Measurements from ENCODE around the gene MELTF. TPM values are rescaled to one million over a fixed set of nuclear protein-coding genes. Genes with fewer than 3 reads are reported as not detected.
A peak's percentile ranks its signal among the peaks of the same experiment; 100 is the strongest.

MELTF gene
- total and polyA plus RNA-seq, 2 donors from 2014 or later, result 6.1 to 8.7 TPM

- FAIRE-seq, result no peak
- no peaks in the 10 kb centered on the region for H3K9me3 ChIP-seq (ENCODE audit: control insufficient read depth in 2 of 3, insufficient read depth in 1 of 3, low read length in 3 of 3)
- no peak overlapping the region for H3K27ac ChIP-seq (ENCODE audit: low read depth in 2 of 2, low read length in 2 of 2)
- peaks cover 0 to 3% (median 0%) of the 10 kb centered on the region in 3 donors for H3K4me1 ChIP-seq (ENCODE audit: control insufficient read depth in 2 of 3, insufficient read depth in 2 of 3, low read depth in 1 of 3, low read length in 3 of 3)
- peak overlapping the region in 1 of 3 donors; percentile 12 for H3K9ac ChIP-seq (ENCODE audit: low read length in 3 of 3)
- peak overlapping the region in 1 of 3 donors; percentile 59 for H3K4me3 ChIP-seq (ENCODE audit: low read length in 3 of 3)
- intact Hi-C loops (cut with DNase I), result no loop called here
- DNase-seq, result peak in 2 of 5 donors; percentile 54 to 57
- TF ChIP-seq, protein P1, sequence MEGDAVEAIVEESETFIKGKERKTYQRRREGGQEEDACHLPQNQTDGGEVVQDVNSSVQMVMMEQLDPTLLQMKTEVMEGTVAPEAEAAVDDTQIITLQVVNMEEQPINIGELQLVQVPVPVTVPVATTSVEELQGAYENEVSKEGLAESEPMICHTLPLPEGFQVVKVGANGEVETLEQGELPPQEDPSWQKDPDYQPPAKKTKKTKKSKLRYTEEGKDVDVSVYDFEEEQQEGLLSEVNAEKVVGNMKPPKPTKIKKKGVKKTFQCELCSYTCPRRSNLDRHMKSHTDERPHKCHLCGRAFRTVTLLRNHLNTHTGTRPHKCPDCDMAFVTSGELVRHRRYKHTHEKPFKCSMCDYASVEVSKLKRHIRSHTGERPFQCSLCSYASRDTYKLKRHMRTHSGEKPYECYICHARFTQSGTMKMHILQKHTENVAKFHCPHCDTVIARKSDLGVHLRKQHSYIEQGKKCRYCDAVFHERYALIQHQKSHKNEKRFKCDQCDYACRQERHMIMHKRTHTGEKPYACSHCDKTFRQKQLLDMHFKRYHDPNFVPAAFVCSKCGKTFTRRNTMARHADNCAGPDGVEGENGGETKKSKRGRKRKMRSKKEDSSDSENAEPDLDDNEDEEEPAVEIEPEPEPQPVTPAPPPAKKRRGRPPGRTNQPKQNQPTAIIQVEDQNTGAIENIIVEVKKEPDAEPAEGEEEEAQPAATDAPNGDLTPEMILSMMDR (IDR thresholded peaks at IDR 0.05; ENCODE audit: borderline replicate concordance, extremely low read depth, insufficient read depth), result no peak
- no peaks in the 10 kb centered on the region for H3K36me3 ChIP-seq (ENCODE audit: control insufficient read depth in 2 of 3, insufficient read depth in 3 of 3, low read length in 3 of 3)
- H3K27me3 ChIP-seq (ENCODE audit: control insufficient read depth, insufficient read depth, low read length), result no peaks in the 10 kb centered on the region
These were observed 28.3 kb downstream of the MELTF start for GRCh38 chr3:197001106-197001971.

GRCh38 chr3:197000211-197000610, 29.4 kb downstream of the MELTF start:
- no peak for FAIRE-seq

GRCh38 chr3:196998966-196999760, 30.5 kb downstream of the MELTF start:
- no peak overlapping the region for H3K27ac ChIP-seq (ENCODE audit: low read depth in 2 of 2, low read length in 2 of 2)
- TF ChIP-seq, protein P1 (IDR thresholded peaks at IDR 0.05; ENCODE audit: borderline replicate concordance, extremely low read depth, insufficient read depth), result no peak
- intact Hi-C loops (cut with DNase I), result no loop called here
- no peak overlapping the region for H3K9ac ChIP-seq (ENCODE audit: low read length in 3 of 3)
- H3K9me3 ChIP-seq (ENCODE audit: control insufficient read depth in 2 of 3, insufficient read depth in 1 of 3, low read length in 3 of 3), result no peaks in the 10 kb centered on the region
- peak in 2 of 5 donors; percentile 28 to 46 for DNase-seq
- H3K4me3 ChIP-seq (ENCODE audit: low read length in 3 of 3), result no peak overlapping the region
- no peak for FAIRE-seq
- no peaks in the 10 kb centered on the region for H3K27me3 ChIP-seq (ENCODE audit: control insufficient read depth, insufficient read depth, low read length)
- peaks cover 0 to 3% (median 0%) of the 10 kb centered on the region in 3 donors for H3K4me1 ChIP-seq (ENCODE audit: control insufficient read depth in 2 of 3, insufficient read depth in 2 of 3, low read depth in 1 of 3, low read length in 3 of 3)
- H3K36me3 ChIP-seq (ENCODE audit: control insufficient read depth in 2 of 3, insufficient read depth in 3 of 3, low read length in 3 of 3), result no peaks in the 10 kb centered on the region

More at GRCh38 chr3:197000211-197000610, 29.4 kb downstream of the MELTF start:
- Histone ChIP-seq H3K27ac (ENCODE audit: low read depth in 2 of 2, low read length in 2 of 2) (no peak overlapping the region), H3K27me3 (ENCODE audit: control insufficient read depth, insufficient read depth, low read length) (no peaks in the 10 kb centered on the region), H3K36me3 (ENCODE audit: control insufficient read depth in 2 of 3, insufficient read depth in 3 of 3, low read length in 3 of 3) (no peaks in the 10 kb centered on the region), H3K9ac (ENCODE audit: low read length in 3 of 3) (no peak overlapping the region), H3K4me1 (ENCODE audit: control insufficient read depth in 2 of 3, insufficient read depth in 2 of 3, low read depth in 1 of 3, low read length in 3 of 3) (peaks cover 0 to 3% (median 0%) of the 10 kb centered on the region in 3 donors), H3K4me3 (ENCODE audit: low read length in 3 of 3) (no peak overlapping the region), H3K9me3 (ENCODE audit: control insufficient read depth in 2 of 3, insufficient read depth in 1 of 3, low read length in 3 of 3) (no peaks in the 10 kb centered on the region)
- TF ChIP-seq, protein P1 (IDR thresholded peaks at IDR 0.05; ENCODE audit: borderline replicate concordance, extremely low read depth, insufficient read depth), result no peak
- peak in 2 of 5 donors; percentile 15 to 18 for DNase-seq
- intact Hi-C loops (cut with DNase I), result no loop called here

Measured in kidney (tissue), 14 donors.